PC-9 (cell line): ENCODE results near the gene PLOD2. TPM values are rescaled to one million over a fixed set of nuclear protein-coding genes. Genes with fewer than 3 reads are reported as not detected.

ENCODE experiments used
- BruUV-seq: library from RNA; stranded (reverse); fragments of 400-500 nt; replicated peaks from 2 replicates; lab custom pipeline; 2021; lab: Mats Ljungman, UMichigan
- CTCF ChIA-PET: fragments of 300-600 bp; sonication (Branson Sonifier 250); formaldehyde crosslinking; loops from one replicate; lab custom pipeline; 2022; ENCODE audit warnings: antibody characterized with exemption; lab: Charles Lee
- POLR2A ChIA-PET: fragments of 300-600 bp; sonication (Branson Sonifier 250); formaldehyde crosslinking; loops from one replicate; lab custom pipeline; 2022; ENCODE audit warnings: antibody characterized with exemption; ENCODE audit not compliant: unreplicated experiment; lab: Charles Lee
- DNase-seq, 2 experiments: peaks; one replicate each; pipeline versions ENCODE4 v3.0.0 to v3.0.0-alpha.2; 2015 to 2022; ENCODE audit warnings: mixed read lengths in 1 of 2
- H2AFZ ChIP-seq: fragments of 200-600 bp; sonication (generic); 2 replicates; pipeline ENCODE4 v1.8.1; 2017; ENCODE audit warnings: antibody characterized with exemption
- H3F3A ChIP-seq: fragments of 200-600 bp; sonication (generic); 2 replicates; pipeline ENCODE4 v1.8.1; 2017; ENCODE audit warnings: antibody characterized with exemption, mild to moderate bottlenecking, low read depth; ENCODE audit not compliant: insufficient read depth
- H3K27ac ChIP-seq: fragments of 200-600 bp; sonication (generic); 2 replicates; pipeline ENCODE4 v1.6.1; 2016; ENCODE audit warnings: mixed run types
- H3K27me3 ChIP-seq: fragments of 200-600 bp; sonication (generic); 2 replicates; pipeline ENCODE4 v1.6.1; 2016; ENCODE audit warnings: low read depth, mixed run types; ENCODE audit not compliant: insufficient read depth
- H3K36me3 ChIP-seq: fragments of 200-600 bp; sonication (generic); 2 replicates; pipeline ENCODE4 v1.6.1; 2016; ENCODE audit warnings: low read depth, mixed run types
- H3K4me1 ChIP-seq: fragments of 200-600 bp; sonication (generic); replicated peaks from 2 replicates; pipeline ENCODE4 v1.6.1; 2016; ENCODE audit warnings: mixed run types; ENCODE audit not compliant: insufficient read depth
- H3K4me2 ChIP-seq: fragments of 200-600 bp; sonication (generic); 2 replicates; pipeline ENCODE4 v1.6.1; 2017; ENCODE audit warnings: mixed run types
- H3K4me3 ChIP-seq: fragments of 200-600 bp; sonication (generic); 2 replicates; pipeline ENCODE4 v1.6.1; 2016; ENCODE audit warnings: mixed run types
- H3K79me2 ChIP-seq: fragments of 200-600 bp; sonication (generic); 2 replicates; pipeline ENCODE4 v1.6.1; 2017; ENCODE audit warnings: low read depth, mixed run types
- H3K9me2 ChIP-seq: fragments of 200-600 bp; sonication (generic); 2 replicates; pipeline ENCODE4 v1.8.1; 2017; ENCODE audit warnings: mild to moderate bottlenecking; ENCODE audit not compliant: insufficient read depth
- H3K9me3 ChIP-seq: fragments of 200-600 bp; sonication (generic); 2 replicates; pipeline ENCODE4 v1.8.1; 2016; ENCODE audit warnings: low read depth; ENCODE audit not compliant: insufficient read depth
- H4K20me1 ChIP-seq: fragments of 200-600 bp; sonication (generic); 2 replicates; pipeline ENCODE4 v1.8.1; 2017; ENCODE audit not compliant: insufficient read depth
- EZH2 ChIP-seq: fragments of 200-600 bp; sonication (generic); IDR thresholded peaks from 2 replicates; pipeline ENCODE4 v1.8.0; 2017; ENCODE audit warnings: antibody characterized with exemption, low read depth
- intact Hi-C: fragments of 100-400 bp; cut with micrococcal nuclease; formaldehyde crosslinking; loops from one replicate; pipeline ENCODE4 v1.10.0; 2022; ENCODE audit not compliant: unreplicated experiment
- total RNA-seq: library from RNA; stranded (reverse); gene quantifications from 2 replicates; pipeline ENCODE4 v1.2.3, GENCODE V29; 2021
- TF ChIP-seq, protein P1 (sequence below): fragments of 200-600 bp; sonication (generic); conservative IDR thresholded peaks from 2 replicates; pipeline ENCODE4 v1.6.1; 2017; ENCODE audit warnings: mixed run types, antibody characterized with exemption, mild to moderate bottlenecking, moderate library complexity

The PLOD2 gene
- total RNA-seq, 1 experiment from 2014 or later, result 30.3 TPM

GRCh38 chr3:146019508-146019907, 141.5 kb downstream of the PLOD2 start:
- Histone ChIP-seq H4K20me1 (no peaks in the 10 kb centered on the region), H3K27ac (no peak overlapping the region), H3K4me3 (no peak overlapping the region), H3K4me1 (no peaks in the 10 kb centered on the region), H3K79me2 (no peaks in the 10 kb centered on the region), H3F3A (no peaks in the 10 kb centered on the region), H3K27me3 (no peaks in the 10 kb centered on the region), H2AFZ (no peak overlapping the region), H3K9me3 (no peaks in the 10 kb centered on the region), H3K36me3 (no peaks in the 10 kb centered on the region), H3K9me2 (no peaks in the 10 kb centered on the region), H3K4me2 (no peak overlapping the region)
- no TSS peak for BruUV-seq
- TF ChIP-seq, protein P1, sequence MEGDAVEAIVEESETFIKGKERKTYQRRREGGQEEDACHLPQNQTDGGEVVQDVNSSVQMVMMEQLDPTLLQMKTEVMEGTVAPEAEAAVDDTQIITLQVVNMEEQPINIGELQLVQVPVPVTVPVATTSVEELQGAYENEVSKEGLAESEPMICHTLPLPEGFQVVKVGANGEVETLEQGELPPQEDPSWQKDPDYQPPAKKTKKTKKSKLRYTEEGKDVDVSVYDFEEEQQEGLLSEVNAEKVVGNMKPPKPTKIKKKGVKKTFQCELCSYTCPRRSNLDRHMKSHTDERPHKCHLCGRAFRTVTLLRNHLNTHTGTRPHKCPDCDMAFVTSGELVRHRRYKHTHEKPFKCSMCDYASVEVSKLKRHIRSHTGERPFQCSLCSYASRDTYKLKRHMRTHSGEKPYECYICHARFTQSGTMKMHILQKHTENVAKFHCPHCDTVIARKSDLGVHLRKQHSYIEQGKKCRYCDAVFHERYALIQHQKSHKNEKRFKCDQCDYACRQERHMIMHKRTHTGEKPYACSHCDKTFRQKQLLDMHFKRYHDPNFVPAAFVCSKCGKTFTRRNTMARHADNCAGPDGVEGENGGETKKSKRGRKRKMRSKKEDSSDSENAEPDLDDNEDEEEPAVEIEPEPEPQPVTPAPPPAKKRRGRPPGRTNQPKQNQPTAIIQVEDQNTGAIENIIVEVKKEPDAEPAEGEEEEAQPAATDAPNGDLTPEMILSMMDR, result no peak
- TF ChIP-seq EZH2, result no peak
- ChIA-PET CTCF (no interaction called here), POLR2A (interaction anchor here (0.6 kb wide), 1 partner anchor 177 kb away, joined by 4 read pairs; no protein-coding TSS in a partner anchor)
- DNase-seq, result no peak
- intact Hi-C loops, result no loop called here

Other genes with a start within 250 kb of the PLOD2 start
- gene PLSCR4, start 89.9 kb upstream of the PLOD2 start, total RNA-seq, result 8.3 and 8.4 TPM in 2 replicates